RPMI7951 (cell line): ENCODE data around the gene HK2. TPM values are rescaled to one million over a fixed set of nuclear protein-coding genes. Genes with fewer than 3 reads are reported as not detected.
A peak's percentile ranks its signal among the peaks of the same experiment; 100 is the strongest.

Source experiments
- DNase-seq: peaks from one replicate; pipeline ENCODE4 v3.0.0-alpha.2; 2012; ENCODE audit warnings: low read depth
- total RNA-seq: library from RNA; depleted of rRNA; stranded (reverse); fragments of >200 nt; shearing (Covaris generic); gene quantifications from 2 replicates; pipeline ENCODE4 v1.2.3, GENCODE V29; 2014

Gene HK2
- total RNA-seq, 1 experiment from 2014 or later, result 16.5 TPM

DNA sequence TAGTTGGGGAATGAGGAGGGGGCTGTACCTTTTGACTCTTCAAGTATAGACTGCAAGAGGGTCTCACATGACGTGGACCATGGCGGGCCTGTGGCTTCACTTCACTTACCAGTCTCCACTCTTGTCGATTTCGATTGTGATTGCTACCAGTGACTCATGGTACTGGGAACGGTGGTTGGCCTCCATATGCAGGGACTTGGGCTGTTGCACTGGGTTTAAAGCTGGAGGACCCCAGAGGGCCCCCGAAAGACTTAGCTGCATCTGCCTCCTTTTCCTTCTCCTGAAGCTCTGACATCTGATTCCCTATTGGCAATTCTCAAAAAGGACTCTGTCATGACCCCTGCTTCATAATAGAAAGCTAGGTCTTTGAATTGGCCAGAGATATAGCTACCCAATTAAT is 43.4 kb downstream of the HK2 start:
- DNase-seq, result no peak

DNA sequence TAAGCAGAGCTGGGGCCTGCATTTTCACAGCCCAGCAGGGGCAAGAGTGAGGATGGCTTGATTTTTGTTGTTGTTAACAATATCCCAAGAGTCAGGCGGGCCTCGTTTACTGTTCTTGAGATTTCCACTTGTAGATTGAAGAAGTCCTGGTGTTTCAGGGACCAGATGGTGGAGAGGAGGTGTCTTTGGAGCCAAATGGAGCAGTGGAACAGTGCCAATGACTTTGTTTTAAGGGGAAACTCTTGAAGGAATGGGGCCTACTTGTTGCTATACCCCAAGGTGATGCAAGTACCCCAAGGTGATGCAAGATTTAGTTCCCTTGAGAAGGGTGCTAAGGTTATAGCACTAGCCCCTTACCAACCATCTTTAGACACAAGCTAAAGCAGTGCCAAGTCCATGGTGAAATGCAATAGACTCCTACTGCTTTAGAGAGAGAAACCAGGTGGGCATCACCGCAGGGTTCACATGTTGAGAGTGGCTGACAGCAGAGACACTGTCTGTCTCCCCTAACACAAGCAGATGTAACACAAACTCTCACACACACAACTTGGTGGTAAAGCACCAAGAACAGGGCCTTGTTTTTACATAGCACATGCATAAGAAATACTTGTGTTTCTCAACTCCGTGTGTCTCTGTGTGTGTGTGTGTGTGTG is 44.0 kb downstream of the HK2 start:
- no peak for DNase-seq

DNA sequence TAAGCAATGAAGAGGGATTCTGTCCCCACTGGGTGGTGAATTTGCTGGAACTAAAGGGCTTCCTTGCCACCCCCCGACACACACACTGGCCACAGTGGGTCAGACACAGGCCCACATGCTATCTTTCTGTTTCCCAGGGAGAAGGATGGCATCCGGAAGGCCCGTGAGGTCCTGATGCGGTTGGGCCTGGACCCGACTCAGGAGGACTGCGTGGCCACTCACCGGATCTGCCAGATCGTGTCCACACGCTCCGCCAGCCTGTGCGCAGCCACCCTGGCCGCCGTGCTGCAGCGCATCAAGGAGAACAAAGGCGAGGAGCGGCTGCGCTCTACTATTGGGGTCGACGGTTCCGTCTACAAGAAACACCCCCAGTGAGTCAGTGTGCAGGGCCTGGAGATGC is 44.6 kb downstream of the HK2 start:
- DNase-seq, result no peak

DNA sequence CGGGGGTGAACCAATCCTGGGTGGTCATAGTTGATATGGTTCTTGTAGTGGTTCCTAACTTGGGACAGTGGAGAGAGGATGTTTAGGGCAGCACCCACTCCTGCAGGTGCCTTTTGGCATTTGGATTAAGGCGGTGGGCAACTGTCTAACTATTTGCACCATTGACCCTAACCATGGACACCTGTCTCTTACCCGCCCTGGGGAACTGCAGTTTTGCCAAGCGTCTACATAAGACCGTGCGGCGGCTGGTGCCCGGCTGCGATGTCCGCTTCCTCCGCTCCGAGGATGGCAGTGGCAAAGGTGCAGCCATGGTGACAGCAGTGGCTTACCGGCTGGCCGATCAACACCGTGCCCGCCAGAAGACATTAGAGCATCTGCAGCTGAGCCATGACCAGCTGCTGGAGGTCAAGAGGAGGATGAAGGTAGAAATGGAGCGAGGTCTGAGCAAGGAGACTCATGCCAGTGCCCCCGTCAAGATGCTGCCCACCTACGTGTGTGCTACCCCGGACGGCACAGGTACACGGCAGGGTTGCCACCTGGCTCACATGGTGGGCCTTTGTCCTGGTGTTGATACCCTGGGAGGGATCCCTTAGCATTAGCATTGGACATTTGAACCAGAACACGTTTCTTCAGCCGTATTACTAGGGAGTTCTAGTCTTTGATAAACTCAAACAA is 46.3 kb downstream of the HK2 start:
- no peak for DNase-seq

DNA sequence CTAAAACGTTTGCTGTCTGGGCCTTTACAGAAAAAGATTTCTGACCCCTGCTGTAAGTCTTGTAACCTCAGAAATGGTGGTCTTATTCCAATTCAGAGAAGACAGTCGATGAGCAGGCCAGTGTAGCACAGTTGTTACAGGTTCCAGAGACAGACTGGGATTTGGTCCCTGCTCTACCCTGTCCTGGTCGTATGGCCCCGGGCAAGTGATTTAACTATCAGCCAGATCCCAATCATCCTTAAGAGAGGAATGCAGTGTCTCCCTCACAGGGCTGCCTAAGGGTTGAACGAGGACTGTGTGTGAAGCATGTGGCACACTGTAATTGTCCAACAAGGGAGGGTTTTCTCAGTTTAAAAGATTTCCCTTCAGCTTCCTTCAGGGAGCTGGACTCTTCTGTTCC is 47.2 kb downstream of the HK2 start:
- no peak for DNase-seq

DNA sequence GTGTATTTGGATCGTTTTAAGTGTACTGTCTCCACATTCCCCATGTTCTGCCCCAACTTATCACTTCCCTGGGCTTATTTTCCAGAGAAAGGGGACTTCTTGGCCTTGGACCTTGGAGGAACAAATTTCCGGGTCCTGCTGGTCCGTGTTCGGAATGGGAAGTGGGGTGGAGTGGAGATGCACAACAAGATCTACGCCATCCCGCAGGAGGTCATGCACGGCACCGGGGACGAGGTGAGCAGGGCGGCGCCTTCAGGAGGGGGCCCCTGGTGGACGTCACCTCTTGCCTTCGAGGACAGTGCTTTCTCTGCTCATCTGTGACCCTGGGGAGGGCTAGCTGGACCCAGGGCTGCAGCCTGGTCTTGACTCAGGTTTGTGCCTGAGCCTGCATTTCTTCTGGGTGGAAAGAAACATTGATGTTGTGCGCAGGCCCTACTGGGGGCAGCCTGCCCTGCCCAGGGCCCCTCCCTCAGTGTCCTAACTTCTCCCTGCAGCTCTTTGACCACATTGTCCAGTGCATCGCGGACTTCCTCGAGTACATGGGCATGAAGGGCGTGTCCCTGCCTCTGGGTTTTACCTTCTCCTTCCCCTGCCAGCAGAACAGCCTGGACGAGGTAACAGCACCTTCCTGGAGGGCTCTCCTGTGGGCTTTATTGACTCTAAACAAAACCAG is 47.8 kb downstream of the HK2 start:
- DNase-seq, result no peak

DNA sequence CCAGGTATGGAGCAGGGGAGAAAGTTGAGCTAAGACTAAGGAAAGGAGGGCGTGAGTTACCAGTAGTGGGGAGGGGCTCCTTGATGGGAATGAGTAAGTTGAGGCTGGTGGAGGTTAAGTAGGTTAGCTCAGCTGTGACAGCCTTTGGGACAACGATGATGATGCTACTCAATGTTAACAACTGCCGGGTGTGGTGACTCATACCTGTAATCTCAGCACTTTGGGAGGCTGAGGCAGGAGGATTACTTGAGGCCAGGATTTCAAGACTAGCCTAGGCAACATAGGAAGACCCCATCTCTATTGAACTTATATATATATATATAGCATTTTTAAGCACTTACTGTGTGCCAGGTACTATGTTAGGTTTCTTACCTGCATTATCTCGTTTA is 48.4 kb downstream of the HK2 start:
- DNase-seq, result no peak

DNA sequence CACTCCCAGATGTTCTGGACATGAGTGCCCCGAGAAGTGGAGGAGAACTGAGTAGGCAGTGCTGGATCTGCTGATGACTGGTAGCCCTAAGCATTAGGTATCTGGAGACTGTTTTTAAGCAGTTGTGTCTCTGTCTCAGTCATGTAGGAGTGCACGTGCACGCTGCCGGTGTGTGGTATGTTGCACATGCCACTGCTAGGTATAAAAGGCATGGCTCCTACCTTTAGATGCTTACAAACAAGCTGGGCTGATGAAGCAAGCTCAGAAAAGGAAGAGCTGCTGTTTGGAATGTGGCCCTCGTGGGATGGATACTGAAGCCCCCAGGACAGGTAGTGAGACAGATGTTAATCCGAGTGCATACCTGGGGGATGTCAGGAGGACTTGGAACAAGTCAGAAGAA is 49.1 kb downstream of the HK2 start:
- DNase-seq, result no peak

GRCh38 chr2:74884118-74884762 is 50.3 kb downstream of the HK2 start:
- no peak for DNase-seq

DNA sequence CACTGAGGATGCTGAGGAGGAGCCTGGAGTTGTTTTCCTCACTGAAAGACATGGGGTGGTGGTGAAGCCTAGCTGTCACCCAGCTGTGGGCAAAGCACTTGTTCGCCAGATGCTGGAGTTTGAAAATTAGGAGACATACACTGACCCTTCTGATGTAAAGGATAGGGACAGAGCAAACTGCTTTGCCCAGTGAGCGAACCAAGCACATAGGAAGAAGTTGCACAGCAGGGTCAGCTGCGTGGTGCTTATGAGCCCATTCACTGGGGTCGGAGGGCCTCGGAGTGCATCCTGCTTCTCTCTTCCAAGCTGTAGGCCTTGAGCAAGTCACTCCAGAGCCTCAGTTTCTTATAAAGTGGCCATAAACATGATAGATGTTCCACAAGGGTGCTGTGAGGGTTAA is 50.9 kb downstream of the HK2 start:
- DNase-seq, result no peak

- DNase-seq, result no peak
Measured at GRCh38 chr2:74886251-74886650, 52.3 kb downstream of the HK2 start.

- no peak for DNase-seq
Measured at GRCh38 chr2:74886811-74887210, 52.9 kb downstream of the HK2 start.

DNA sequence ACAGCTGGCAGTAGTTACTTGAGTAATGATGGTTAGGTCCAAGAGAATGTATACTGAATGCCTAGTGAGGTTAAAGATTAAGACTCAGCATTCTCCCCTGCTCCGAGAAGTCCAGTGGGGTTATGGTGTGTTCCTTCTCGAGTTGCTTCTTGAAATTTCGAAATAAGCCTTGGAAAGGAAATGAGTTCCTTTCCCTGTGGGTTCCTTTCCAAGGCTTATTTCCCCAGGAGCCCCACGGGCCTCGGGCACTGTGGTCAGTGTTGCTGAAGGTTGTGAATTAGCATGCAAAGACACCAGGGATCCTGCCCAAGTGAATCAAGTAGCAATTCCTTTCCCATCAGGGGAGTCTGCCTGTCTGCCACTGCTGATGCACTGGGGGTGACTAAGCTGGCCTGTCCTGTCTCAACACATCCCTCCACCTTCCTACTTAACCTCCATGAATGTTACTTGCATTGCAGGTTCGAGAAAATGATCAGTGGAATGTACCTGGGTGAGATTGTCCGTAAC is 53.6 kb downstream of the HK2 start:
- peak; percentile 91 for DNase-seq

DNA sequence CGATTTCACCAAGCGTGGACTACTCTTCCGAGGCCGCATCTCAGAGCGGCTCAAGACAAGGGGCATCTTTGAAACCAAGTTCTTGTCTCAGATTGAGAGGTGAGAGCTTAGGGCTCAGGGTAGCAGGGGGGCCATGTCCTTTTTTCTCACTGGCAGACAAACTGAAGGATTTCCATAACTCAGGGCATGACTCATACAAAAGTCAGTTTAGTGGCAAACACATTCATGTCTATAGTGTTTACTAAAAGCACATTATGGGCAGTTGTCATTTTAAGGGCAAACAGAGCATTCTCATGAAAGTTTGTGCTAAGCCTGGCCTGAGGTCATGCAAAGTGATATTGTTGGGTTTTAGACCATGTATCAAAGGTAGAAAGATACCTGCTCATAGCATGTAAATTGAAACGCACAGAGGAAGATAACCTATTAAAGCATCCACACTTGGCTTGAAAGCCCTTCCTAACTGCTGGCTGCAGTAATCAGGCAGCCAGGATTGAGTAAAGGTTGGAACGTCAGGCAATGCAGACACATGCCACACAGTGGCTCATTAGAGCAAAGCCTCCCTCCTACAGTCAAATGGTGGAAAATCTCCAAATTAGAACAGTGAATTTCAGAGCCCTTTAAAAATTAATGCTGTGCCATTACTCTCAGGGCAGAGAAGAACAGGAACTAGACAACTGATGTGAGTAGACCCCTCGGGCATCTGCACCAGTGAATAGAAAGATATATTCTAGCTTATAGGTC is 54.2 kb downstream of the HK2 start:
- DNase-seq, result peak; percentile 65

DNA sequence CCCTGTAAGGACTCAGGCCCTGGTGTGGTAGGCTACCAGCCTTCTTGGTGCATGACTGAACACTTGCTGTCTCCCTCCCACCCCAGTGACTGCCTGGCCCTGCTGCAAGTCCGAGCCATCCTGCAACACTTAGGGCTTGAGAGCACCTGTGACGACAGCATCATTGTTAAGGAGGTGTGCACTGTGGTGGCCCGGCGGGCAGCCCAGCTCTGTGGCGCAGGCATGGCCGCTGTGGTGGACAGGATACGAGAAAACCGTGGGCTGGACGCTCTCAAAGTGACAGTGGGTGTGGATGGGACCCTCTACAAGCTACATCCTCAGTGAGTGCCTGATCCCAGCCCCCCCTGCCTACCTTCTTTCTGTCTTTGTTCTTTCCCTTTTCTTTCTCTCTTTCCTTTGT is 55.2 kb downstream of the HK2 start:
- no peak for DNase-seq

- no peak for DNase-seq
Measured at GRCh38 chr2:74890711-74891110, 56.8 kb downstream of the HK2 start.

DNA sequence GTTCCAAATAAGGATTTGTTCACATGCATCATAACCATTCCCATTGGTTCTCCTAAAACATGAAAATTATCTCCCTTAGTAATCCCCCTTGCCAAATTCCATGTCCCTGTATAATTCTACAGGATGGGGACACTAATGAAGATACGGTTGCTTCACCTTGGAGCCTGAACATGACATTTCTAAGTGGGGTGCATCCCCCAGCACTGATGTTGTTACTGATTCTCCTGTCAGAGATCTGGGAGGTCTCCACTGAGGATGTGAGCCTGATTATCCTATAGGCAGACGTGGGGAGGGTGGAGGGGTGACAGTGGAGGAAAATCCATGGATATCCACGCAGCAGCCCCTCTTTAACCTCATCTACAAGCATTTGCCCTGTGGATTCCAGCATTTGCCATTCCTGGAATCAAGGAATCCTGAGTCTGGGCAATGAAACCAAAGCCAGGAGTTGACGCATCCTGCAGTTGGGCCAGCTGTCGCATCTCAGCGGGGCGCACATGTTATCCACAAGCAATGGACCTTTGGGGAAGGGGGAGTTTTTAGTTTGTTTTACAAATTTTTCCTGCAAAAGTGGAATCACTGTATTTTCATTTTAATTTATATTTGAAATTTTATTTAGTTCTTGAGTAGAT is 57.3 kb downstream of the HK2 start:
- no peak for DNase-seq

DNA sequence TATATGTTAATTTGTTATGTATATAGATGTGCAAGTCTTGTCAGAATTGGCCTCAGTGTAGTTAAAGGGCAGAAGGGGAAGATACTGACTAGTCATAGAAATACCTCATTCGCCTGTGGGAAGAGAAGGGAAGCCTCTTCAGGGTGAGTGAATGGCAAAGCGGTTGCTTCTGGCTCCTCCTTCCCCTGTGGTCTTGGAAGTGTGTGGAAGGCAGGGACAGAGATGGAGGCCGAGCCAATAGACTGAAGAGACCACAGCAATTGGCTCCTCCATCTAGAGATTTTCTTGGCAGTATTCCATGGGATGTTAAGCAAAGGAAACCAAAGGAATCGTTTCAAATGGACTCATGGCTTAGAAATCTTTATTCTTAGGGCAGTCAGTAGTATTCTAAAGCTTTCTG is 57.9 kb downstream of the HK2 start:
- DNase-seq, result peak; percentile 89

- no peak for DNase-seq
Measured at GRCh38 chr2:74892609-74893008, 58.7 kb downstream of the HK2 start.

DNA sequence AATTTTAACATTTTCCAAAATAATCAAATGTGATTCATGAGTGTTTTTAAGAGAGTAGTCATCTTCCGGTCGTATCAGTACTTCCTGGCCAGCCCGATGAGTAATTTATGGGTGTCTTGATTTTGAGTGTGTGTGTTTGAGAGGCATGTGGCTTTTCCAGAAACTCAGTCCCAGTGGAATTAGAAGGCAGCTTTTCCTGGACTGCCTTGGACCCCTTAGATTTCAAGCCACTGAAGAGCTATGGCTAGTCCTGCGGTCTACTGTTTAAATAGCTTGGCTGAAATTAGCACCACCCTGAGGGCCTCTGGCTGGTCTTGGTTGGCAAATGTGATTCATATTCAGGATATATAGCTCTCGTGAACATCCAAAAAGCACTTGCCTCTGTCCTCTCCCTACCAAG is 59.4 kb downstream of the HK2 start:
- DNase-seq, result peak; percentile 87

GRCh38 chr2:74894272-74894981 is 60.5 kb downstream of the HK2 start:
- DNase-seq, result peak; percentile 69
